ENCODE measurements around the gene PUDP. TPM values are rescaled to one million over a fixed set of nuclear protein-coding genes. Genes with fewer than 3 reads are reported as not detected.

PUDP gene
- polyA plus RNA-seq, 1 experiment, result 32.0 TPM

DNA sequence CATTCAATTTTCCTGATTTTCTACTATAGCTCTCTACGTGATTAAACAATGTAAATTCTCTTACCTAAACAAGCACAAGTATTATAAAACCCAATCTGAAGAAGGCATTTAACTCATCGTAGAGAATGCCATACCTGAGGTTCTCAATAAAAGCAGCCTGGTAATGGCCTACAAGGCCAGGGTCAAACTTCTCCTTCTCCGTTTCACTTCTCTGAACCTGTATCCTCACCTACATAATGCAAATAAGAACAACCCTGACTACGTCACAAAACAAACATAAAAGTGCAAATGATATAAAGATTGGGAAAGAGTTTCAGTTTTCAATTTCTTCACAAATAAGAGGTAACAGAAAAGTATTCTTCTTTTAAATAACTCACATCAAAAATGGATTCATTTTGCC lies 56.0 kb downstream of the PUDP start:
- Histone ChIP-seq H3K27ac (ENCODE audit: low read depth, low read length) (no peak overlapping the region), H3K4me3 (ENCODE audit: low read depth, low read length) (no peak overlapping the region), H3K9me3 (ENCODE audit: control insufficient read depth, insufficient read depth, low read length) (no peaks in the 10 kb centered on the region), H3K27me3 (ENCODE audit: control insufficient read depth, insufficient read depth, low read length) (no peaks in the 10 kb centered on the region)
- no peak for DNase-seq (ENCODE audit: low read depth, low spot score)
- TF ChIP-seq, protein P1, sequence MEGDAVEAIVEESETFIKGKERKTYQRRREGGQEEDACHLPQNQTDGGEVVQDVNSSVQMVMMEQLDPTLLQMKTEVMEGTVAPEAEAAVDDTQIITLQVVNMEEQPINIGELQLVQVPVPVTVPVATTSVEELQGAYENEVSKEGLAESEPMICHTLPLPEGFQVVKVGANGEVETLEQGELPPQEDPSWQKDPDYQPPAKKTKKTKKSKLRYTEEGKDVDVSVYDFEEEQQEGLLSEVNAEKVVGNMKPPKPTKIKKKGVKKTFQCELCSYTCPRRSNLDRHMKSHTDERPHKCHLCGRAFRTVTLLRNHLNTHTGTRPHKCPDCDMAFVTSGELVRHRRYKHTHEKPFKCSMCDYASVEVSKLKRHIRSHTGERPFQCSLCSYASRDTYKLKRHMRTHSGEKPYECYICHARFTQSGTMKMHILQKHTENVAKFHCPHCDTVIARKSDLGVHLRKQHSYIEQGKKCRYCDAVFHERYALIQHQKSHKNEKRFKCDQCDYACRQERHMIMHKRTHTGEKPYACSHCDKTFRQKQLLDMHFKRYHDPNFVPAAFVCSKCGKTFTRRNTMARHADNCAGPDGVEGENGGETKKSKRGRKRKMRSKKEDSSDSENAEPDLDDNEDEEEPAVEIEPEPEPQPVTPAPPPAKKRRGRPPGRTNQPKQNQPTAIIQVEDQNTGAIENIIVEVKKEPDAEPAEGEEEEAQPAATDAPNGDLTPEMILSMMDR (IDR thresholded peaks at IDR 0.05; ENCODE audit: low read depth, low read length), result no peak
- ChIA-PET CTCF (no interaction called here), POLR2A (no interaction called here)

DNA sequence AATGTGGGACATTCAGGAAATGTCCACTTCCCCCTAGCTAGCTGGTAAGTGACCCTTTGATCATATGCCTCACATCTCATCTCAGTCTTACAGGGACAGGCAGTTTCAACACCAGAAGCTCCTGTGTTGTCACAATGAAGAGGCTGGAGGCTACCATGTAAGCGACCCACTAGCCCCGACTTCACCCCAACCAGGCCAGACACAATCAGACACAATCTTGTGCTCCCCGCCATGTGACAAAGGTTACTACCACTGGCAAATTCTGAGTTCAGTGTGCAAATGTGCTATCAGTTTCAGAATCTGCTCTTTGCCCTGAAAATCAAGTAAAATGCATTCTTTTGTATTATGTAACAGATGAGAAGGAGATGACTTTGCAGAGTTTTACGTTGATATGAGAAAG lies 57.3 kb downstream of the PUDP start:
- POLR2A ChIA-PET, result no interaction called here
- Histone ChIP-seq H3K4me3 (ENCODE audit: low read depth, low read length) (no peak overlapping the region), H3K27me3 (ENCODE audit: control insufficient read depth, insufficient read depth, low read length) (no peaks in the 10 kb centered on the region), H3K9me3 (ENCODE audit: control insufficient read depth, insufficient read depth, low read length) (no peaks in the 10 kb centered on the region), H3K27ac (ENCODE audit: low read depth, low read length) (no peak overlapping the region)
- no peak for DNase-seq (ENCODE audit: low read depth, low spot score)
- TF ChIP-seq, protein P1 (IDR thresholded peaks at IDR 0.05; ENCODE audit: low read depth, low read length), result no peak
- CTCF ChIA-PET, result no interaction called here

DNA sequence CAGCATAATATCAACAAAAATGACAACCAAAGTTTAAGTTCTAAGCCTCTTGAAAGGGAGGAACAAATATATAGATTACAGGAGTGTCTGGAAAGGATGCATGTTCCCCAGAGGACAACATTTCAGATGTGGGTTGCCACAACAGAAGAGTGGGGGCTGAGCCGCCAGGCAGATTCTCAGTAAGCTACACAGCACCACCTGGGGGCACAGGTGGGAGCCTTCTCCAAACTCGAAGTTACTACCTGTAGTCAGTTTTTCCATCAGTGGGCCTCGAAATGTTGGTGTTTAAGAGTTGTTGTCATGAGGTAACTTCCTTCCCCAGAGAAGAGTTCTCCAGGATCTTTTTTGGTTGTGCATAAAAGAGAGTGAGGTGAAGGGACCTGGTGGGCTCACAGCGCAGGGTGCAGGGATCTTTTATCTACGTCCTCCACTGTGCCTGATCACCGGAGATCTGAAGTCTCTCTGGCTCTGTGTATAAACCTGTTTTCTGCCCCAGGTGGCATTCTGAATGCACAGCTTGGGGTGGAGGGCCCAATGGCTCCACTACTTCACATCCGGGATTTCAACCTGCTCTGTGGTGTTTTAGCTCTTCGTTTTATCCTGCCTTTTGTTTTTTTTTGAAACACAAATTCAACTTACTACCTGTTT lies 58.9 kb downstream of the PUDP start:
- Histone ChIP-seq H3K27me3 (ENCODE audit: control insufficient read depth, insufficient read depth, low read length) (no peaks in the 10 kb centered on the region), H3K4me3 (ENCODE audit: low read depth, low read length) (no peak overlapping the region), H3K9me3 (ENCODE audit: control insufficient read depth, insufficient read depth, low read length) (no peaks in the 10 kb centered on the region), H3K27ac (ENCODE audit: low read depth, low read length) (no peak overlapping the region)
- TF ChIP-seq, protein P1 (IDR thresholded peaks at IDR 0.05; ENCODE audit: low read depth, low read length), result no peak
- POLR2A ChIA-PET, result no interaction called here
- DNase-seq (ENCODE audit: low read depth, low spot score), result no peak
- CTCF ChIA-PET, result no interaction called here

DNA sequence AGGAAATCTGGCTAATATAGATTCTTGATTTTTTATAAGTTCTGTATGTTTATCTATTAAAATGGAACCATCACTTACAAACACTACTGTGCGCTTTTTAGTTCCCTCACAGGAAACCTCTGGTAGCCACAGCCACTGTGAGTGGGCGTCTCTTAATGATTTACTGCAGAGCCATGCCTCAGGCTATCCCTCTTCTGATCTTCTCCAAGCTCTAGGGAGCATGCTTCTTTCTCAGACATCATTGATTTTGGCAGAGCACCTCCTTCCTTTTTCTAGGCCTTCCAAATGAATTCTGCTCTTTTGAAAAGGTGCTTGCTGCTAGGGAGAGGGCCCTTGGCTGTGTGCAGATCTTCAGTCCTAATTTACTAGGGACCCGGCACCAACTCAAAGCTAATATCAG lies 61.6 kb downstream of the PUDP start:
- POLR2A ChIA-PET, result no interaction called here
- CTCF ChIA-PET, result no interaction called here

DNA sequence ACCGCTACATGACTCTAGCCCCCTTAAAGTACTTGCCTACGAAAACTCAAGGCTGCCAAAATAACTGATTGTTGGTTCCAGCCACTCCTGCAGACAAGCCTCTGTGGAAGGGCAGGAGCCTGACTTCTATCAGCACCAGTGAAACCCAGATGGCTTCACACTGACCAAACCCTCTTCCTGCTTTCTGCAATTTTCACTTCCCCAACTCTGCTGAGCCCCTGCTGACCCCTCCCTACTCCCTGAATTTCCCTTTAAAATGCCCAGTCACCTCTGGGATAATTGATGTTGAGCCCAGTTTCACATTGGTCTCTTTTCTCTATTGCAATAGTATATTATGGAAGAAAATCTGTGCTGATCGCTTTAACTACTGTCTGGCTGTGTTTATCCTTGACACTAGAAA lies 62.1 kb downstream of the PUDP start:
- Histone ChIP-seq H3K4me3 (ENCODE audit: low read depth, low read length) (no peak overlapping the region), H3K27ac (ENCODE audit: low read depth, low read length) (no peak overlapping the region), H3K27me3 (ENCODE audit: control insufficient read depth, insufficient read depth, low read length) (no peaks in the 10 kb centered on the region), H3K9me3 (ENCODE audit: control insufficient read depth, insufficient read depth, low read length) (no peaks in the 10 kb centered on the region)
- TF ChIP-seq, protein P1 (IDR thresholded peaks at IDR 0.05; ENCODE audit: low read depth, low read length), result no peak
- POLR2A ChIA-PET, result no interaction called here
- no peak for DNase-seq (ENCODE audit: low read depth, low spot score)
- CTCF ChIA-PET, result no interaction called here

More for the DNA sequence above, 61.6 kb downstream of the PUDP start:
- no peaks in the 10 kb centered on the region for H3K9me3 ChIP-seq (ENCODE audit: control insufficient read depth, insufficient read depth, low read length)
- H3K27ac ChIP-seq (ENCODE audit: low read depth, low read length), result no peak overlapping the region
- TF ChIP-seq, protein P1 (IDR thresholded peaks at IDR 0.05; ENCODE audit: low read depth, low read length), result no peak
- no peak for DNase-seq (ENCODE audit: low read depth, low spot score)
- no peak overlapping the region for H3K4me3 ChIP-seq (ENCODE audit: low read depth, low read length)
- H3K27me3 ChIP-seq (ENCODE audit: control insufficient read depth, insufficient read depth, low read length), result no peaks in the 10 kb centered on the region

Measured in AG04450 (cell line).